NCI-H524 treated with DMSO at 0.1 percent for 48 hours (cell line): Measurements from ENCODE around the gene SEC14L5.
"Not testable (repeated sequence)": the region's sequence is repeated elsewhere in the genome, so short reads cannot be mapped to it uniquely, and the experiment has no call there.

ENCODE experiments used
- DNase-seq: peaks from one replicate; lab custom pipeline; 2025; lab: John Stamatoyannopoulos, UW

The SEC14L5 gene

GRCh38 chr16:4957720-4958509 is at the start of gene SEC14L5:
Gene SEC14L5, plus strand, starts transcription at chr16:4958330. Its CDS starts 994 bp downstream, at chr16:4959324.
- peak; percentile 59 for DNase-seq

- DNase-seq, result no peak
These were observed 49.2 kb upstream of the SEC14L5 start for GRCh38 chr16:4908854-4909401.

GRCh38 chr16:4909825-4910224 is 48.3 kb upstream of the SEC14L5 start:
- no peak for DNase-seq

- no peak for DNase-seq
These were observed 47.3 kb upstream of the SEC14L5 start for GRCh38 chr16:4910828-4911227.

GRCh38 chr16:4911970-4912386 is 46.2 kb upstream of the SEC14L5 start:
- DNase-seq, result no peak

GRCh38 chr16:4913130-4913773 is 44.9 kb upstream of the SEC14L5 start:
- DNase-seq, result no peak

- DNase-seq, result no peak
These were observed 44.2 kb upstream of the SEC14L5 start for GRCh38 chr16:4913774-4914525.

- no peak for DNase-seq
These were observed 43.5 kb upstream of the SEC14L5 start for GRCh38 chr16:4914528-4915225.

GRCh38 chr16:4915226-4915761 is 42.8 kb upstream of the SEC14L5 start:
- no peak for DNase-seq

- DNase-seq, result no peak
These were observed 41.0 kb upstream of the SEC14L5 start for GRCh38 chr16:4917117-4917516.

GRCh38 chr16:4918781-4919251 is 39.3 kb upstream of the SEC14L5 start:
- no peak for DNase-seq

- DNase-seq, result no peak
These were observed 37.3 kb upstream of the SEC14L5 start for GRCh38 chr16:4920826-4921225.

- no peak for DNase-seq
These were observed 35.3 kb upstream of the SEC14L5 start for GRCh38 chr16:4922721-4923342.

- DNase-seq, result no peak
These were observed 34.3 kb upstream of the SEC14L5 start for GRCh38 chr16:4923853-4924252.

- no peak for DNase-seq
These were observed 33.4 kb upstream of the SEC14L5 start for GRCh38 chr16:4924593-4925292.

- DNase-seq, result no peak
These were observed 32.9 kb upstream of the SEC14L5 start for GRCh38 chr16:4925293-4925607.

- DNase-seq, result no peak
These were observed 32.3 kb upstream of the SEC14L5 start for GRCh38 chr16:4925791-4926190.

- no peak for DNase-seq
These were observed 31.2 kb upstream of the SEC14L5 start for GRCh38 chr16:4926928-4927327.

- DNase-seq, result no peak
These were observed 30.5 kb upstream of the SEC14L5 start for GRCh38 chr16:4927661-4928060.

- DNase-seq, result no peak
These were observed 29.9 kb upstream of the SEC14L5 start for GRCh38 chr16:4928227-4928626.

GRCh38 chr16:4929619-4930018 is 28.5 kb upstream of the SEC14L5 start:
- DNase-seq, result not testable (repeated sequence)
